HG03066 (cell line): Measurements from ENCODE around the gene GGNBP2.

Source experiments
- ATAC-seq: cut with Tn5 transposase; IDR thresholded peaks from one replicate; pipeline ENCODE4 v1.9.1; 2021; ENCODE audit warnings: low read depth; ENCODE audit not compliant: unreplicated experiment

GGNBP2 gene

DNA sequence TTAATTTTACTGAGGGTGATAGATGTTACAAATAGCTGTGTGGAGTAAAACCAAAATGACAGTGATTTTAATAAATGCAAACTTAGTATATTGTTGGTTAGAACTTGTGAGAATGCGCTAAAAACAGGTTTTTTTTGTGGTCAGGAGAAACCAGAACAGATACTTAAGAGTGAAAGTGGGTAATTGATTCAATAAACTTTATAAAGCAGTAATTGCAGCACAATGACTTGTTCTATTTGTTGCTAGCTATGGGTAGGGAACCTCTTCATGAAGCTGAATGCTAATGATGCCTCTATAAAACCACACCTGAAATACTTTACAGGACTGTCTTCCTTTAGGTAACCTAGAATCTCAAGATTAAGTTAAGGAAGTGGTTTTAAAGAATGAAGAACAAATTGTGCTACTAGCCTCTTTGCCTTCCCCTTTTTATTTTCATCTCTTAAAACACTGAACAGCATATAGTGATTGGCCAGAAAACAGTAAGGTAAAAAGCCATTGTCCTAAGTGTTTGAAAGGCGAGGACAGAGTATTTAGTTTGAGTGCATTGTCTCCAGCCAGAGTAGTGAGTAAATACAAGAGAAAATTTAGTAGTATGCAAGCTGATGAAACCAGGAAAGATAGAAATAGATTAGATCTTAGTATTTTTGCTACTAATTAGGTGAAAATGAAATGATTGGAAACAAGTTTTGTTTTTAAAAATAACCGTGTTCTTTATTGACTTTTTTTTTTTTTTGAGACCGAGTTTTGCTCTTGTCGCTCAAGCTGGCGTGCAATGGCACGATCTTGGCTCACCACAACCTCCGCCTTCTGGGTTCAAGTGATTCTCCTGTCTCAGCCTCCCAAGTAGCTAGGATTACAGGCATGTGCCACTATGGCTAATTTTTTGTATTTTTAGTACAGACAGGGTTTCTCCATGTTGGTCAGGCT lies 6.0 kb downstream of the GGNBP2 start:
- no peak for ATAC-seq

DNA sequence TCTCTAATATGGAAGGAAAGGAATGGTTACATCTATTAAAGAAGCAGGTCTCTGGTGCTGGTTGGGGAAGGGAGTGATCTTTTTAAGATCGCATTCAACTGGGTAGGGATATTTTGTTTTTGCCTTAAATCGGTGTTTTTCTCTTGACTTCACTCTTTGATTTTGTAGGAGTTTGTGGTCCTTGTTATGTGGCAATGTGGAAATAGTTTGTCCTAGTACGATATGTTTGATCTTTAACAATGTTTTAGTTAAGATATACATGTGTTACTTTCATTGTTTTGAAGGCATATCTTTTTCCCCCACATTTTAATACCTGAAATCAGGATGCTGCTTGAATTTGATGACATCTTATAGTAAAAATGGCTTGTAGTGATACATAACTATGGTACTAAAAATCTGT lies 8.7 kb downstream of the GGNBP2 start:
- ATAC-seq: no peak

DNA sequence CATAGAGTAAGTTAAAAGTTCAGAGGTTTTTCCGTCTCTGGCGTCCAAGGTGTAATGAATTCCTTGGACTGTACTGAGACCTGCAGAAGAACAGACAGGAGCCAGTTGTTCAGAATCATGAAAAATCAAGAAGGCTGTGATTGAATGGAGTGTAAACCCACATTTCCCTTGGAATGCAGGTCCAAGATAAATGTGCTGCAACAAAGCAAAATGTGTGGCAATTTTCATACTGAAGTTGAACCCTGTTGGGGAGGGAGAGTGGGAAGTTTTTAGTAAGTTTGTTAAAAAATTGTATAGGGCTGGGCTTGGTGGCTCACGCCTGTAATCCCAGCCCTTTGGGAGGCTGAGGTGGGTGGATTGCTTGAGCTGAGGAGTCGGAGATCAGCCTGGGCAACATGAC lies 21.4 kb downstream of the GGNBP2 start:
- ATAC-seq: no peak

DNA sequence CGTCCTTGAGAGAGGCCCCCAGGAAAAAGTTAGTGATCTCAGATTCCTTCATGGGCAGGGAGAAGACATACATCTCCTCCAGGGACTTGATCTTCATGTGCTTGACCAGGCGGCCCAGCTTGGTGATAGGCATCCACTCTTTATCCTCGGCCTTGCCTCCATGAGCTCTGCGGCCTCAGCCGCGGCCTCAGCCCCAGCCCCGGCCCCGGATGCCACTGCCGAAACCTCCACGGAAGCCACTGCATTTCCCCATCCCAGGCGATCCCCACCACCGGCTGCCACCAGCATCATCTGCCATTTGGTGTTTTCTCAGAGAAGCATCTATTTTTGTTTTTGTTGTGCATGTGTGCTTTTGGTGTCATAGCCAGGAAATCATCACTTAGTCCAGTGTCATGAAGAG lies 30.3 kb downstream of the GGNBP2 start:
- ATAC-seq: no peak

DNA sequence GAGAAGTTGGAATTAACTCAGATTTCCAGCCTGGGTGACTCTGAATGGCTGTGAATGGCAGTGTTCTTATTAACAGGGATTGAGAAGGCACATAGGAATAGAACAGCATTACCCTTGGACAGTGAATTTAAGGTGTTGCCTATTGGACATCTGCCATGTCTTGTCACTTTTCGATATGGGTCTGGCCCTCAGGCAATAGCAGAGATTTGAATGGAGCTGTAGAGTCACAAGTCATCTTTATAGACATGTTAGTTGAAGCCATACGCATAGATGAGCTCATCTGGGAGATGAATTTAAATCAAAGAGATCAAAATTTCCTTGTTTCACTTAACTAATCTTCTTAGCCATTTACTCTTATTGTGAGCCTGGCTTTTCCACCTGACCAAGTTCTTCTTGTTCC lies 32.1 kb downstream of the GGNBP2 start:
- no peak for ATAC-seq

DNA sequence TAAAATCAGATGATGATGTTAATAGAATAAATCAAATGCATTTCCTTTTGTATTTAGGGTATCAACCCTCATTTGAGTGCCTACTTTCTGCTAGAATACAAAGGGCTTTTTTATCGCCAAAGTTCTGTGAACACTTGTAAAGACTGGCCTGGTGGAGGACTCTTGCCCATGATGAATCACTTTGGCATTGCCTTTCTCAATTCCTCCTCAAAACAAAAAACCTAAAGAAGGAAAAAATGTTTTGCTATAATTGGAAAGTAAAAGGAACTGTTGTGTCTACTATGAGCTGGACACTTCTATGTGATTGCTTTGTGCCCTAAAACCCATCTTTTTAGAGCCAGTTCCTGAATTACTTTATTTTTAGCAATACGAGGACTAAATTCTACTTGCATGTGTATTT lies 34.0 kb downstream of the GGNBP2 start:
- ATAC-seq: no peak

DNA sequence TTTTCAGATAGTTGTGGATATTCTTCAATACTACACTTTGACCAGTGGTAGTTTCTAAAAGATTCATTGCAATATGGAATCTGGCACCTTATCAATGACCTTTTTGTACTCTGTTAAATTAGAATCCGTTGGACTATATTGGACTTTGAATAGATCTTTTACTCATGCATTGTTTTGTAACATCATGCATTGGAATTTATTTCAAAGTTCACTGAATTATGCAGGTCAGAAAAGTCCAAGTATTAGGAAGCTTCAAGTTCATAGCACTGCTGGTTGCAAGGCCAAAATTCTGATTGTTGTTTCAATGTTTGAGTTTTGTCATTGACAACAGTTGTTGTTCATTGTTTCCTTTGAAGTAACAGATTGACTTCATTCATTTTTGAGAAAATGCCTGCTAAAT lies 39.1 kb downstream of the GGNBP2 start:
- no peak for ATAC-seq

DNA sequence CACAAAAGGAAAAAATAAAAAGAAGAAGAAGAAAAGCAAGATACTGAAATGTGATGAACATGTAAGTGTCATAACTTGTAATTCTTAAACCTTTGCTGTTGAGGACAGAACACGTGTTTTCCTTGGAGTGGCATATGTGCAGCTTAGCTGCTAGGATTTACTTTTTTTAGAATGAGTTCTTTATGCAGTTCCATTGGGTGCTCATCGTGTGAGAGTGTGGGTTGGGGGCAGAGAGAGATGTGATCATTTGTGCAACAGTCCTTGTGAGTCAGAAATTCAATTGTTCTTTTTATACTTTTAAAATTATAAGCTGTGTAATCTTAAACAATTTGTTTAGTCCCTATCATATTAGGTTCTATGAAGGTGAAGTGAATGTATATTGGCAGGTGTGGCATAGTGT lies 41.4 kb downstream of the GGNBP2 start:
- no peak for ATAC-seq

DNA sequence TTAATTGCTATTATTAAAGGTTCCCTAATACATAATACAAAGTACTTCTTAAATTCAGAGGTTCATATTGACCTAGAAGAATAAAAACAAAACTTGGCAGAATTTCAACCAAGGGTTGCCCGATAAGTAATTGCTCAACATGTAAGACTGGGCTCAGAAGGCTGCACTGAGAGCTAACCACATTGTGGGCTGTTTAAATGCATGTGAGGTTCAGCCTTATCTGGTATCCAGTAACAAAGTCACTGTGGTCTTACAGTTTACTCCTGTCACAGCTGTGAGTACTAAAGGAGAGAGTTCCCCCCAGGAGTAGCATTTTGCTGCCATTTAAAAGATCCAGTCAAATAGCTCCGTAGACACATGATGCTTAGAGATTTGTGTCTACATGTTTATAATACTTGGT lies 45.4 kb downstream of the GGNBP2 start:
- no peak for ATAC-seq

DNA sequence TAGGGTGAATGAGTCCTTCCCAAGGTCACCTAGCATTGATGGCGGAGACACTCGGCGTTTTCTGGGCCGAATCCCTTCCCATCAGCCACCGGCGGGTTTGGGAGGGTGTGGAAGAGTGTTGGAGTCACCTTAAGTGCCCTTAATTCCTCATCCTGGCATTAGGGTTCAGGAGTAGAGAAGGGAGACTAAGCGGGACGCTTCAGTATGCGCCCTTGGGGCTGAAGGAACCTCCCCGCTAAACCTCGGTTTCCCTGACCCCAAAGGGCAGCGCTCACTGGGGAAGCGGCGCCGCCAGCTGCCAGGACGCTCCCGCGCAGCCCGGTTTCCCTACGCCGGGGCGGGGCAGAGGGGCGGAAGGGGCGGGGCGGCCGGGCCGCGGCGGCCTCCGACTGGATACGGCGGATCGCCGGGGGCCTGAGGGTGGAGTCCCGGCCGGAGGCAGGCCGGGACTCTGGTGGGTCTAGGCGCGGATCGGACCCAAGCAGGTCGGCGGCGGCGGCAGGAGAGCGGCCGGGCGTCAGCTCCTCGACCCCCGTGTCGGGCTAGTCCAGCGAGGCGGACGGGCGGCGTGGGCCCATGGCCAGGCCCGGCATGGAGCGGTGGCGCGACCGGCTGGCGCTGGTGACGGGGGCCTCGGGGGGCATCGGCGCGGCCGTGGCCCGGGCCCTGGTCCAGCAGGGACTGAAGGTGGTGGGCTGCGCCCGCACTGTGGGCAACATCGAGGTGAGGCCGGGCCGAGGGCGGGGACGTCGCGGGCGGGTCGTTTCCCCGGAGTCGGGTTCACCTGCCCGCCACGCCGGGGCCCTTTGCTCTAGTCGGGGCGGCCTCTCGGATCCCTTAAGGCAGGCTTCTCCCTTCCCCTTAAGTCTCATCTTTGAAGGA lies 47.0 kb downstream of the GGNBP2 start, which contains the start of gene DHRS11:
Gene DHRS11 (plus strand): TSS at position 446 of the 882 bp plus-strand sequence. CDS start 131 bp downstream, at position 577.
- no peak for ATAC-seq

DNA sequence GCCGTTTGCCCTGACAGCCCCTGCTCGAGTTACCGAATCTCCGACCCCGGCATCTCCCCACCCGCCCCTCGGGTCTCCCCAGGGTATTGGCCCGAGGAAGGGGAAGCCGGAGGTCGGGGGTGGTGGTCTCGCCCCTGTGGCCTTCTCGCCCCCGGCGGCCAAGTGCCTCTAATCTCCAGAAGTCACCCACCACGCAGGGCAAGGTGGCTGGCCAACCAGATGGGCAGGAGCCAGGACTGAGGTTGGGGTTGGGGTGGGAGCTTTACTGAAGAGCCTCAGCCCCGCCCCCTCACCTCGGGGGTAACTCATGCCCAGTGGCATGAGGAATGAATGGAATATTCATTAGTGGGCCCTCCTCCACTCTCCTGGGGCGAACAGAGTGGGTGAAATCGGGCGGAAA lies 47.6 kb downstream of the GGNBP2 start:
- no peak for ATAC-seq

DNA sequence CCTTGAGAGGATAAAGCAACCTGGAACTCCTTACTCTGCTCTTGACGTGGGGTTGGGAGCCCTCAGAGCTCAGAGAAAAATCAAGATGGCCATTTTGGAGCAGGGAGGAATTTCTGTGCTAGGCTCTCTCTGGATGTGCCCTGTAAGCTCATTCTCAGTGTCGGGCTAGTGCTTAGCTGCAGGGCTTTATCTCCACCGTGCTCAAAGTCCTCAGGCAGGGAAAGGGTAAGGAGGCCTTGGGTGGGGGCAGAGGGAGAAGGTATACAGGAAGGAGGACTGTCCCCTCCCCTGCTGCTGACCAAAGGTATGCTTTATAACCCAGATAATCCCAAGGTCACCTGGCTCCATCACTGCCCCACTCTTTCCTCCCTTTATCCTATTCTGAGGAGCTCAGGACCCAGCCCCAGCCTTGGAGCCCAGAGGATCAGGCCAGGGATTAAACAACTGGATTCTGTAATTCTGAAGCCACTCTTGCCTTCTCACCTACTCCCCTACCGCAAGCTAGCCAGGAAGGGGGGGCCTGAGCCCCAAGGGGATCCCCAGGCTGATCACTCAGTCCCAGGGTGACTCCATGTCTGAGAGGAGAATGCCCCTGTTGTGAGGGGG lies 48.1 kb downstream of the GGNBP2 start:
- ATAC-seq: no peak

DNA sequence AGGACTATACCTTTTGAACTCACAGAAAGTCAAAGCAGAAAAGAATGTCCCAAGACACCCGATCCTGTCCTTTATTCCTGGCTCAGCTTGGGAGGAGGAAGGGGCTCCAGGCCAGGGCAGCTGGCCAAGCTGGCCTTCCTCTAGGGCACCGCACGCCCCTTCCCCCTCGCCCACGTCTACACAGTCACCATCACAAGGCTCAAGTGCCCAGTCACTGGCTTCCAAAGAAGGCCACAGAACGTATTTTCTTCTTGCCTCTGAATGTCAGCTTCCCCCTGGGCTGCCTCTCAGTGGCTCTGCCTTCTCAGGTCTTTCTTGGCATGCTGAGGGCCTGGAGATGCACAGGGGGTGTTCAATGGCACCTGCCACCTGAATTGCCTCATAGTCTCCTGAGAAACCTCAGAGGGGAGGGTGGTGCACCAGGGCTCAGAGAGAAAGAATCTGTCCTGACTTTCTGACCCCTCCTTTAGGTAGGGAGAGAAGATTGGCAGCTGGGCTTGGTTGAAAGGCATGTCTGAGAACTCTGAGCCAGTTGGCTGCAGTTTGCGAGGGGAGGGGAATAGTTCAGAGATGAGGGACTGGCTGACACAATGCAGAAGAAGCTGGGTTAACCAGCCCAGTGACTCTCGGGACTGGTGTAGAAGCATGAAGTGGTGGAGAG lies 49.1 kb downstream of the GGNBP2 start:
- ATAC-seq: no peak

DNA sequence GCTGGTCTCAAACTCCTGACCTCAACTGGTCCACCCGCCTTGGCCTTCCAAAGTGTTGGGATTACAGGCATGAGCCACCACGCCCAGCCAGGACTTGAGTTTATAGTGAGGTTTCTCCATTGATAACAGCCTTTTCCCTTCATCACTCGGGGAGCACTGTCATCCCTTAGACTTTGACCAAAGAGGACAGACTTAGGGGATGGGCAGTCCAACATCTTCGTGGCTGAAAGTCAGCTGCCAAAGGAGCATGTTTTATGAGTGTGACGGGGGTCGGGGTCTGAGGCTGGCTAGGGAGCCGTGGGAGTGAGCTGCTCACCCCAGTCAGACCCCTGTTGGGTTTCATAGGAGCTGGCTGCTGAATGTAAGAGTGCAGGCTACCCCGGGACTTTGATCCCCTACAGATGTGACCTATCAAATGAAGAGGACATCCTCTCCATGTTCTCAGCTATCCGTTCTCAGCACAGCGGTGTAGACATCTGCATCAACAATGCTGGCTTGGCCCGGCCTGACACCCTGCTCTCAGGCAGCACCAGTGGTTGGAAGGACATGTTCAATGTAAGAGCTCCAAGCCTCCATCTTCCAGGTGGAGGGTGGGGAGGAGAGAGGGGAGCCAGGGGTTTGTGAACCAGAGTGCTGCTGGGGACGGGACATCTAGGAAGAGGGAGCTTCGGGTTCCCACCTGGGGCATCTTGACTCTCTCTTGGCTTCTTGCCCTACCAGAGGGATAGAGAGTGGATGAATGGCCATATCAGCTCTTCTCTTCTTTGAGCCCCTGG lies 50.1 kb downstream of the GGNBP2 start:
- no peak for ATAC-seq

DNA sequence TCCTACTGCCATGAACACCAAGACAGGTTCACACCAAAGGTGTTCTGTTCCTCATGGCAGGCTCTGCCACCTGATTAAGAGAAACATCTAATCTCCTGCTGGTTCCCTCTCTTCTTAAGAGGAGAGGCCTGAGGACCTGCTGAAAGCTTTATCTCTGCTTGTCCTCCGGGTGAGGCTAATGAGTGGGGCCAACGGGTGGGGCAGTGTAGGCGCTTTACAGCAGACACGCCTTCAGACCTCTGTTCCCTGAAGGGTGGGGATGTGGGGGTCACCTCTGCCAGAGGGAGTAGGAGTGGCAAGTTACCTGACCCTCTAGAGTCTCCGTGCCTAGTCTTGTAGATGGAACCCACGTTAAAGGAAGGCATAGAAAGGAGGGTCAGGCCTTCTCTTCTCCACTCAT lies 52.5 kb downstream of the GGNBP2 start:
- no peak for ATAC-seq

DNA sequence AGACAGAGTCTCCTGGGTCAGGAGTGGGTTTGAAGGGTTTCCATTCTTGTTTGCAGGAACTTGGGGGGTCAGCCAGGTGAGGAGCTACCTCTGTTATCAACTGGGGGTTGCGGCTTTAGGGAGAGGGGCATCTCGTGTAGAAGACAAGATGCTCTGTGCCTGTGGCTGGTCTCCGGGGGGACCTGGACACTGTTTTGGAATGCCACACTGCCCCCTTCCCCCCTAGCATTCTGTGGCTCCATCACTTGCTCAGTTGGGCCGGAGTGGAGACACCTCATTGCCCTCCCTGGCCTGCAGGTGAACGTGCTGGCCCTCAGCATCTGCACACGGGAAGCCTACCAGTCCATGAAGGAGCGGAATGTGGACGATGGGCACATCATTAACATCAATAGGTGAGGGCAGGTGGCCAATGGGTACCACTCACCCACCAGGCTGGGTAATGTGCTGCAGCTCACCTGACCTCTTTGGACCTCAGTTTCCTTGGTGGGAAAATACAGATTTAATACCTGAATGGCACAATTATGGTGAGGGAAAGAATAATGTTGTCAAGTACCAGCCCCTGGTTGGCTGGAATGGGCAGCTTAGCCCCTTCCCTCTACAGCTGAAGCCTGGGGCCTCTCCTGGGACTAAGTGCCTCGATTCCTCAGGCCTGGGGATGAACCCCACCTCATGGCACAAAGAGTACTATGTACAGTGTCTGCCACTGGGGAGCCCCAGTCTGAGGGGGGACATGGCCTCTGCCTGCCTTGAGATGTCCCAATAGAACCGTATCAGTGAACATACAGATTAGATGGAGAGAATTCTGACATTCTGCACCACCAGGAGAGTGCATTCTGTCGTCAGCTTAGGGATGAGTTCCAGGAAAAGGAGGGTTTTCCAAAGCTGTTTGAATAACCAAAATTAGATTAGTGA lies 53.4 kb downstream of the GGNBP2 start:
- no peak for ATAC-seq

DNA sequence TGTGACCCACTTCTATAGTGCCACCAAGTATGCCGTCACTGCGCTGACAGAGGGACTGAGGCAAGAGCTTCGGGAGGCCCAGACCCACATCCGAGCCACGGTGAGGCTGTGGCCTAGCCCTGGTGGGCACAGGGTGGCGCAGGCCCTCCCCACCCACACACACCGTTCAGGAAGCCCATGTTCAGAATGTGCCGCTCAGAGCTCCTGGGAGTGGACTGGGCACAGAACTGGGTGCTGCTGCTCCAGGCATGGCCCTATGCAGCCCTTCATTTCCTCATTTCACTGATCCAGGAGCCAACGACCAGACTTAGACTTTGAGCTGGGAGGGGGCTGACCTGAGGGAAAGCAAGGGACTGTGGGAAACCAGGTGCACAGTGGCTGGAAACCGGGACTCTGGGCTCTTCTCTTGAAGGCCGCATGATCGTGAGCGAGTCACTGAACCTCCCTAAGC lies 54.3 kb downstream of the GGNBP2 start:
- no peak for ATAC-seq

DNA sequence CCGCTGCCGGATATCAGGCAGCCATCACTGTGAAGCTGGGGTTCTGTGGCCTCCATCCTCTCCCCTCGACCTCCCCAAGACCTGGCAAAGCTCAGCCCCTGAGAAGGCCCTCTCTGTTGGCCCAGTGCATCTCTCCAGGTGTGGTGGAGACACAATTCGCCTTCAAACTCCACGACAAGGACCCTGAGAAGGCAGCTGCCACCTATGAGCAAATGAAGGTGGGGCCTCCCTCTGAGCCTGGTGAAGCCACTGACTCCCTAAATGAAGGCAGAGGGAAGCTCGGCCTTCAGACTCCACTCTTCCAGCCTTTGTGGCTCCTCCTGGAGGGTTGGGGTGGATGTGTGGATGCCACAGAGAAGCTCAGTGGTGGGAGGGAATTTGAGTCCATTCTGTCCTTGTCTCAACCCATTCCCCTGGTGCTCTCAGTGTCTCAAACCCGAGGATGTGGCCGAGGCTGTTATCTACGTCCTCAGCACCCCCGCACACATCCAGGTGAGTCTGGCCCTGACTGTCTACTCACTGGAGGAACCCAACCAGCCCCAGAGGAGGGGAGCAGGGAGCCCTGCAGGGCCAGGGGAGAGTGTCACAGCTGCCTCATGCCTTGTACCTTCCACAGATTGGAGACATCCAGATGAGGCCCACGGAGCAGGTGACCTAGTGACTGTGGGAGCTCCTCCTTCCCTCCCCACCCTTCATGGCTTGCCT lies 55.0 kb downstream of the GGNBP2 start:
- no peak for ATAC-seq
